OCI-LY1 (cell line): ENCODE data around the gene CAPN10.

Source experiments
- H2AFZ ChIP-seq: fragments of 200-600 bp; sonication (generic), shearing (Covaris generic); 2 replicates; pipeline ENCODE4 v1.6.0; 2014; ENCODE audit warnings: antibody characterized with exemption, mild to moderate bottlenecking, low read length
- H3F3A ChIP-seq: fragments of 200-600 bp; sonication (generic), shearing (Covaris generic); 2 replicates; pipeline ENCODE4 v1.6.0; 2014; ENCODE audit warnings: mild to moderate bottlenecking, antibody characterized with exemption, low read length, moderate library complexity; ENCODE audit not compliant: insufficient read depth
- H3K27ac ChIP-seq: fragments of 200-600 bp; sonication (generic); 2 replicates; pipeline ENCODE4 v1.5.1; 2014; ENCODE audit warnings: low read length, mixed run types, mild to moderate bottlenecking, low read depth; ENCODE audit not compliant: poor library complexity, severe bottlenecking
- H3K27me3 ChIP-seq: fragments of 200-600 bp; sonication (generic); 2 replicates; pipeline ENCODE4 v1.6.0; 2014; ENCODE audit warnings: antibody characterized with exemption, mild to moderate bottlenecking, low read length, moderate library complexity; ENCODE audit not compliant: insufficient read depth
- H3K36me3 ChIP-seq: fragments of 200-600 bp; sonication (generic); 2 replicates; pipeline ENCODE4 v1.6.1; 2014; ENCODE audit warnings: mild to moderate bottlenecking, antibody characterized with exemption, low read length, moderate library complexity, mixed read lengths; ENCODE audit not compliant: insufficient read depth
- H3K4me1 ChIP-seq: fragments of 200-600 bp; sonication (generic); 2 replicates; pipeline ENCODE4 v1.5.1; 2014; ENCODE audit warnings: mild to moderate bottlenecking, low read length, moderate library complexity; ENCODE audit not compliant: insufficient read depth, severe bottlenecking
- H3K4me2 ChIP-seq: fragments of 200-600 bp; sonication (generic), shearing (Covaris generic); 2 replicates; pipeline ENCODE4 v1.6.1; 2014; ENCODE audit warnings: low read length
- H3K4me3 ChIP-seq: fragments of 200-600 bp; sonication (generic); 2 replicates; pipeline ENCODE4 v1.5.1; 2014; ENCODE audit warnings: low read length, low read depth, mild to moderate bottlenecking, mixed read lengths; ENCODE audit not compliant: poor library complexity, severe bottlenecking
- H3K79me2 ChIP-seq: fragments of 200-600 bp; shearing (Covaris generic); 2 replicates; pipeline ENCODE4 v1.6.1; 2016; ENCODE audit warnings: mixed run types, low read length, mixed read lengths; ENCODE audit not compliant: insufficient read depth
- H3K9ac ChIP-seq: fragments of 200-600 bp; sonication (generic), shearing (Covaris generic); 2 replicates; pipeline ENCODE4 v1.6.1; 2014; ENCODE audit warnings: mild to moderate bottlenecking, low read length, mixed read lengths
- H3K9me2 ChIP-seq: fragments of 200-600 bp; sonication (generic), shearing (Covaris generic); 2 replicates; pipeline ENCODE4 v1.6.1; 2014; ENCODE audit warnings: low read depth, mild to moderate bottlenecking, low read length, mixed read lengths
- H3K9me3 ChIP-seq: fragments of 200-600 bp; shearing (Covaris generic); 2 replicates; pipeline ENCODE4 v1.6.1; 2014; ENCODE audit warnings: low read length, mixed read lengths
- H4K20me1 ChIP-seq: fragments of 200-600 bp; sonication (generic), shearing (Covaris generic); 2 replicates; pipeline ENCODE4 v1.6.0; 2016; ENCODE audit warnings: mild to moderate bottlenecking, low read length; ENCODE audit not compliant: insufficient read depth
- EZH2 ChIP-seq: fragments of 200-600 bp; sonication (generic), shearing (Covaris generic); IDR thresholded peaks from 2 replicates; pipeline ENCODE4 v1.8.0; 2017; ENCODE audit warnings: borderline replicate concordance, mixed run types, mild to moderate bottlenecking, antibody characterized with exemption, low read length, moderate library complexity, mixed read lengths
- TF ChIP-seq, protein P1 (sequence below): fragments of 200-600 bp; sonication (generic), shearing (Covaris generic); IDR thresholded peaks from 2 replicates; pipeline ENCODE4 v1.5.1; 2017; ENCODE audit warnings: mild to moderate bottlenecking, antibody characterized with exemption, low read length, moderate library complexity, mixed read lengths

The CAPN10 gene

DNA sequence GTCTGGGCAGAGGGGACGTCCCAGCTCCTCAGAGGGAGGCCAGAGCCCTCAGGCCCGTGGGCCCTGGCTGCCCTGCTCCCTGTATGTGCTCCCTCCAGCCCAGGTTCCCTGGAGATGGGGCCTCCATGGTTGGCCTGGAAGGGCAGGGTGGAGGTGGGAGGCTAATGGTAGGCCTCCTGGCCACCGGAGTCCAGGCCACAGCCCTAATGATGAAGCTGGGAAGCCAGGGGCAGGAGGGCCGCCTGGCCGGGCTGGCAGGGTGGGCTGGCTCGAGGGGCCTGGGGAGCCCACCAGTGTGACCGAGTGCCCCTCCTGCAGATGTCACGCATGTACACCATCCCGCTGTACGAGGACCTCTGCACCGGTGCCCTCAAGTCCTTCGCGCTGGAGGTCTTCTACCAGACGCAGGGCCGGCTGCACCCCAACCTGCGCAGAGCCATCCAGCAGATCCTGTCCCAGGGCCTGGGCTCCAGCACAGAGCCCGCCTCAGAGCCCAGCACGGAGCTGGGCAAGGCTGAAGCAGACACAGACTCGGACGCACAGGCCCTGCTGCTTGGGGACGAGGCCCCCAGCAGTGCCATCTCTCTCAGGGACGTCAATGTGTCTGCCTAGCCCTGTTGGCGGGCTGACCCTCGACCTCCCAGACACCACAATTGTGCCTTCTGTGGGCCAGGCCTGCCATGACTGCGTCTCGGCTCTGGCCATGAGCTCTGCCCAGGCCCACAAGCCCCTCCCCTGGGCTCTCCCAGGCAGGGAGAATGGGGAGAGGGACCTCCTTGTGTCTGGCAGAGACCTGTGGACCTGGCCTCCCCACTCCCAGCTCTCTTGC lies 9.0 kb upstream of the CAPN10 start:
- Histone ChIP-seq H3K36me3 (peaks cover 40% of the 10 kb centered on the region), H3K27me3 (no peaks in the 10 kb centered on the region), H4K20me1 (no peaks in the 10 kb centered on the region), H3K4me3 (no peak overlapping the region), H3K9ac (no peak overlapping the region), H3K4me2 (no peak overlapping the region), H3K9me3 (no peaks in the 10 kb centered on the region), H3F3A (no peaks in the 10 kb centered on the region), H2AFZ (no peak overlapping the region), H3K9me2 (no peaks in the 10 kb centered on the region), H3K4me1 (peaks cover 29% of the 10 kb centered on the region), H3K27ac (no peak overlapping the region), H3K79me2 (no peaks in the 10 kb centered on the region)
- TF ChIP-seq EZH2: no peak
- TF ChIP-seq, protein P1, sequence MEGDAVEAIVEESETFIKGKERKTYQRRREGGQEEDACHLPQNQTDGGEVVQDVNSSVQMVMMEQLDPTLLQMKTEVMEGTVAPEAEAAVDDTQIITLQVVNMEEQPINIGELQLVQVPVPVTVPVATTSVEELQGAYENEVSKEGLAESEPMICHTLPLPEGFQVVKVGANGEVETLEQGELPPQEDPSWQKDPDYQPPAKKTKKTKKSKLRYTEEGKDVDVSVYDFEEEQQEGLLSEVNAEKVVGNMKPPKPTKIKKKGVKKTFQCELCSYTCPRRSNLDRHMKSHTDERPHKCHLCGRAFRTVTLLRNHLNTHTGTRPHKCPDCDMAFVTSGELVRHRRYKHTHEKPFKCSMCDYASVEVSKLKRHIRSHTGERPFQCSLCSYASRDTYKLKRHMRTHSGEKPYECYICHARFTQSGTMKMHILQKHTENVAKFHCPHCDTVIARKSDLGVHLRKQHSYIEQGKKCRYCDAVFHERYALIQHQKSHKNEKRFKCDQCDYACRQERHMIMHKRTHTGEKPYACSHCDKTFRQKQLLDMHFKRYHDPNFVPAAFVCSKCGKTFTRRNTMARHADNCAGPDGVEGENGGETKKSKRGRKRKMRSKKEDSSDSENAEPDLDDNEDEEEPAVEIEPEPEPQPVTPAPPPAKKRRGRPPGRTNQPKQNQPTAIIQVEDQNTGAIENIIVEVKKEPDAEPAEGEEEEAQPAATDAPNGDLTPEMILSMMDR: no peak

DNA sequence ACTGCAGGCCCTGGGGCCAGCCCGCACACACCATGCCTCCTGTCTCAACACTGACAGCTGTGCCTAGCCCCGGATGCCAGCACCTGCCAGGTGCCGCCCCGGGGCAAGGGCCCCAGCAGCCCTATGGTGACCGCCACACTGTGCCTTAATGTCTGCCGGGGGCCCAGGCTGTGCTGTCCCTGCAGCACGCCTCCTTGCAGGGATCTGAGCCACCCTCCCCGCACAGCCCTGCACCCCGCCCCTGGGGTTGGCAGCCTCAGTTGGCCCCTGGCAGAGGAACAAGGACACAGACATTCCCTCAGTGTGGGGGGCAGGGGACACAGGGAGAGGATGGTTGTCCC lies 8.5 kb upstream of the CAPN10 start:
- no peak overlapping the region for H3K27ac ChIP-seq

DNA sequence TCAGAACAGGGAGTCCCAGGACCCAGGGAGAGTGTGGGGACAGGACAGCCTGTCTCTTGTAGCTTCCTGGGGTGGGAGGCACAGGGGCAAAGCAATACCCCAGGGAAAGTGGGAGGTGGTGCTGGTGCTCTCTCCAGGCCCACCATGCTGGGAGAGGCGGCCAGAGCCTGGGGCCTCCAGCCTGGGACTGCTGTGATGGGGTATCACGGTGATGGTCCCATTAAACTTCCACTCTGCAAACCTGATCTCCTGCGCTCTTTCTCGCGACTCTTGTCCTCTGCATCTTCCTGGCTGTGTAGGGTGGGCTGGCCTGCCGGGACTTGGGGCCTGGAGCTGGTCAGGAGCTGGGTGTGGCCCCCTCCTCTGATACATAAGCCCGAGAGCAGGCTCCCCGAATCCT lies 8.0 kb upstream of the CAPN10 start:
- Histone ChIP-seq H3K4me3 (no peak overlapping the region), H4K20me1 (no peaks in the 10 kb centered on the region), H3K4me2 (no peak overlapping the region), H2AFZ (no peak overlapping the region), H3K27me3 (no peaks in the 10 kb centered on the region), H3K36me3 (peaks cover 40% of the 10 kb centered on the region), H3K9me2 (no peaks in the 10 kb centered on the region), H3F3A (no peaks in the 10 kb centered on the region), H3K79me2 (no peaks in the 10 kb centered on the region), H3K27ac (no peak overlapping the region), H3K9ac (no peak overlapping the region), H3K4me1 (peaks cover 30% of the 10 kb centered on the region), H3K9me3 (no peaks in the 10 kb centered on the region)
- no peak for TF ChIP-seq EZH2
- TF ChIP-seq, protein P1: no peak

More for the DNA sequence above, 8.5 kb upstream of the CAPN10 start:
- H3F3A ChIP-seq: no peaks in the 10 kb centered on the region
- H3K4me2 ChIP-seq: no peak overlapping the region
- no peak overlapping the region for H3K9ac ChIP-seq
- peaks cover 40% of the 10 kb centered on the region for H3K36me3 ChIP-seq
- no peak overlapping the region for H2AFZ ChIP-seq
- peaks cover 29% of the 10 kb centered on the region for H3K4me1 ChIP-seq
- no peaks in the 10 kb centered on the region for H4K20me1 ChIP-seq
- H3K9me2 ChIP-seq: no peaks in the 10 kb centered on the region
- H3K4me3 ChIP-seq: no peak overlapping the region
- no peaks in the 10 kb centered on the region for H3K9me3 ChIP-seq
- no peaks in the 10 kb centered on the region for H3K79me2 ChIP-seq
- TF ChIP-seq EZH2: no peak
- TF ChIP-seq, protein P1: no peak
- no peaks in the 10 kb centered on the region for H3K27me3 ChIP-seq
